Right atrium auricular region (tissue), 2 donors: ENCODE measurements around the gene CD2AP. TPM values are rescaled to one million over a fixed set of nuclear protein-coding genes. Genes with fewer than 3 reads are reported as not detected.

Experiments
- DNase-seq: peaks from one replicate; pipeline ENCODE4 v3.0.0-alpha.2; 2019; ENCODE audit warnings: low spot score
- H3K27ac ChIP-seq, 2 donors: fragments of 200-600 bp; sonication (generic); 1 replicate in 1 of 2; 2 replicates in 1 of 2; pipeline ENCODE4 v1.5.1; 2016 to 2019
- H3K27me3 ChIP-seq, 2 donors: fragments of 200-600 bp; sonication (generic); one replicate each; pipeline versions ENCODE4 v1.5.1 to v1.6.0; 2017 to 2019
- H3K36me3 ChIP-seq: fragments of 200-600 bp; sonication (generic); one replicate; pipeline ENCODE4 v1.5.1; 2016
- H3K4me1 ChIP-seq, 2 donors: fragments of 200-600 bp; sonication (generic); one replicate each; pipeline versions ENCODE4 v1.5.1 to v1.6.0; 2017 to 2019
- H3K4me3 ChIP-seq, 2 donors: fragments of 200-600 bp; sonication (generic); 1 replicate in 1 of 2; 2 replicates in 1 of 2; pipeline ENCODE4 v1.5.1; 2017 to 2019; ENCODE audit warnings: mild to moderate bottlenecking in 1 of 2, moderate library complexity in 1 of 2
- H3K9me3 ChIP-seq, 2 donors: fragments of 200-600 bp; sonication (generic); one replicate each; pipeline ENCODE4 v1.5.1; 2019
- total RNA-seq, 2 donors: library from RNA; depleted of rRNA; stranded (reverse); fragments of >200 nt; gene quantifications; one replicate each; pipeline ENCODE4 v1.1.0, GENCODE V29; 2016
- TF ChIP-seq, protein P1 (sequence below), 2 donors: fragments of 200-600 bp; sonication (generic); IDR thresholded peaks; one replicate each; pipeline ENCODE4 v1.5.1; 2019; ENCODE audit warnings: antibody characterized with exemption in 2 of 2

CD2AP gene
- total RNA-seq, 2 donors from 2014 or later, result 9.8 to 10.8 TPM

DNA sequence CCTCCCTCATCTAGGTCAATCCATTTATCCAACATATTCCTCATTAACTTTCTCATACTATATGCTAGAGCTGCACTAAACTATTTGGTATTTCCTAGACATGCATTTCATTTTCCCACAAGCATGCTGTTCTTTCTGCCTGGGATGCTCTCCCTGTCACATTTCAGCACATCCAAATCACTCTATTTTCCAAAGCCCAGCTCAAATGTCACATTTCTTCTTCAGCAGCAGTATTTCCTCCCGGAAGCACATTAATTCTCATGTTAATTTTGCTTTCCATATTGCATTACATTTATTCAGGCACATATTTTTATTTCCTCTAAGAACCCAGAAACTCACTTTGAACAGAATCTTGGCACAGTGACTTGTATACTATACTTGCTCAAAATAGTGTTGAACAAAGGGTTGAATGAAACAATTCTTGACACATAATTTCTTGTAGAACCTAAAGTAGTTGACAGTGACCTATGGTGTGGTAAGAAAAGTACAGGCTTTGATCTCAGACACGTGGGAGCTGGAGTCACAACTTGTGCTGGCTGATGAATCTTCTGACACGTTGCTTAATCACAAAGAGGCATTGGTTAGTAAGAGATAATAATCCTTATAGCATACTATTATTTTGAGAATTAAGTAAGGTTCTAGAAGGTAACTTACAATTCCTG, 30.8 kb upstream of the CD2AP start:
- Histone ChIP-seq H3K27me3 (no peaks in the 10 kb centered on the region), H3K36me3 (no peaks in the 10 kb centered on the region), H3K27ac (no peak overlapping the region), H3K4me1 (no peaks in the 10 kb centered on the region), H3K9me3 (no peaks in the 10 kb centered on the region), H3K4me3 (no peak overlapping the region)
- DNase-seq, result no peak
- TF ChIP-seq, protein P1, sequence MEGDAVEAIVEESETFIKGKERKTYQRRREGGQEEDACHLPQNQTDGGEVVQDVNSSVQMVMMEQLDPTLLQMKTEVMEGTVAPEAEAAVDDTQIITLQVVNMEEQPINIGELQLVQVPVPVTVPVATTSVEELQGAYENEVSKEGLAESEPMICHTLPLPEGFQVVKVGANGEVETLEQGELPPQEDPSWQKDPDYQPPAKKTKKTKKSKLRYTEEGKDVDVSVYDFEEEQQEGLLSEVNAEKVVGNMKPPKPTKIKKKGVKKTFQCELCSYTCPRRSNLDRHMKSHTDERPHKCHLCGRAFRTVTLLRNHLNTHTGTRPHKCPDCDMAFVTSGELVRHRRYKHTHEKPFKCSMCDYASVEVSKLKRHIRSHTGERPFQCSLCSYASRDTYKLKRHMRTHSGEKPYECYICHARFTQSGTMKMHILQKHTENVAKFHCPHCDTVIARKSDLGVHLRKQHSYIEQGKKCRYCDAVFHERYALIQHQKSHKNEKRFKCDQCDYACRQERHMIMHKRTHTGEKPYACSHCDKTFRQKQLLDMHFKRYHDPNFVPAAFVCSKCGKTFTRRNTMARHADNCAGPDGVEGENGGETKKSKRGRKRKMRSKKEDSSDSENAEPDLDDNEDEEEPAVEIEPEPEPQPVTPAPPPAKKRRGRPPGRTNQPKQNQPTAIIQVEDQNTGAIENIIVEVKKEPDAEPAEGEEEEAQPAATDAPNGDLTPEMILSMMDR (IDR thresholded peaks at IDR 0.05), result no peak

DNA sequence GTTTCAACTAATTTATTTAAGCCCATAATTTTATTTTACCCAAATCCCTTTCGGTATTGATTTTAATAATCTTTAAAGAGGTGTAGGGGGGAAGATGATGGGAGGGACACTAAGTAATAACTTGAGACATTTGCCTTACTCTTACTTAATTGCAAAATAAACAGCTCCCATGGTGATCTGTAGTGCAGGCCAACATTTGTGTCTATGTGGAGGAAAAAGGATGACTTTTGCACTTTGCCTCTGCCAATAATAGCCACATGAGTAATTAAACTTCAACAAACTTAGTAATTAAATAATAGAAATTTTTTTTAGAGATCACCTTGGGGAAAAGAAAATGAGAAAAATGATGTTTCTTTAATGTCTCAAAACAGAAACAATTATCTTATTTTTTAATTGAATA, 29.9 kb upstream of the CD2AP start:
- TF ChIP-seq, protein P1 (IDR thresholded peaks at IDR 0.05), result no peak
- H3K27me3 ChIP-seq, result no peaks in the 10 kb centered on the region
- no peaks in the 10 kb centered on the region for H3K9me3 ChIP-seq
- no peak overlapping the region for H3K4me3 ChIP-seq
- H3K4me1 ChIP-seq, result no peaks in the 10 kb centered on the region
- H3K36me3 ChIP-seq, result no peaks in the 10 kb centered on the region
- no peak for DNase-seq
- no peak overlapping the region for H3K27ac ChIP-seq

DNA sequence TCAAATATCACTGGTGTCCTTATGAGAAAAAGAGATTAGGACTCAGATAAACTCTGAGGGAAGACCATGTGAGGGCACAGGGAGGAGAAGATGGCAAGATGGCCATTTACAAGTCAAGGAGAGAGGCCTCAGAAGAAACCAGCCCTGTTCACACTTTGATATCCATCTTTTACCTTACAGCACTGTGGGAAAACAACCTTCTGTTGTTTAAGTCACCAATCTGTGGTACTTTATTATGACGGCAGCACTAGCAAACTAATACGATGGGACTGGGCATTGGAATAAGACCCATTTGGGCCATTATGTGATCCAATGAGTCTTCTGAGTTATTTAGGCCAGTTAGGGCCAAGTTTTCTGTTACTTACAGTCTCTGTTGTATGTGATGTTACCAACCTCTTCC, 26.4 kb upstream of the CD2AP start:
- TF ChIP-seq, protein P1 (IDR thresholded peaks at IDR 0.05), result no peak
- DNase-seq, result no peak
- no peaks in the 10 kb centered on the region for H3K9me3 ChIP-seq

DNA sequence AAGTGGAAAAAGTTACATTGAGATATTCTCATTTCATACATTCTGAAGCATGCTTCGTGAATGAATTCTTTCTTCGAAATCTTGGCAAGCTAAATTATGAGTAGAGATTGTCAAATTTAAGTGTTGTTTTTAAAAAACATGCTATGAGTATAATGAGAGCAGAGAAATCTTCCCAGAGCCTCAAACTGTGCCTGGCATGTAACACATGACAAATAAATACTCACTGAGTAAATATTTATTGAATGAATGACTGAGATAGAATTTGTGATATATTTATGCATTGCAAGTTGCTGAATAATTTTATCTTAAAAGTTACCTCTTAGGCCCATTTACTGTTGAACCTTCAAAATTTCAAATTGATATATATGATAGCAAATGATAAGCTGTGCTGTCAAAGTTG, 24.7 kb upstream of the CD2AP start:
- Histone ChIP-seq H3K4me1 (no peaks in the 10 kb centered on the region), H3K36me3 (no peaks in the 10 kb centered on the region), H3K27ac (no peak overlapping the region), H3K27me3 (no peaks in the 10 kb centered on the region), H3K4me3 (no peak overlapping the region), H3K9me3 (no peaks in the 10 kb centered on the region)
- DNase-seq, result no peak
- TF ChIP-seq, protein P1 (IDR thresholded peaks at IDR 0.05), result no peak

More for the DNA sequence above, 26.4 kb upstream of the CD2AP start:
- Histone ChIP-seq H3K4me3 (no peak overlapping the region), H3K4me1 (no peaks in the 10 kb centered on the region), H3K27ac (no peak overlapping the region), H3K27me3 (no peaks in the 10 kb centered on the region), H3K36me3 (no peaks in the 10 kb centered on the region)

DNA sequence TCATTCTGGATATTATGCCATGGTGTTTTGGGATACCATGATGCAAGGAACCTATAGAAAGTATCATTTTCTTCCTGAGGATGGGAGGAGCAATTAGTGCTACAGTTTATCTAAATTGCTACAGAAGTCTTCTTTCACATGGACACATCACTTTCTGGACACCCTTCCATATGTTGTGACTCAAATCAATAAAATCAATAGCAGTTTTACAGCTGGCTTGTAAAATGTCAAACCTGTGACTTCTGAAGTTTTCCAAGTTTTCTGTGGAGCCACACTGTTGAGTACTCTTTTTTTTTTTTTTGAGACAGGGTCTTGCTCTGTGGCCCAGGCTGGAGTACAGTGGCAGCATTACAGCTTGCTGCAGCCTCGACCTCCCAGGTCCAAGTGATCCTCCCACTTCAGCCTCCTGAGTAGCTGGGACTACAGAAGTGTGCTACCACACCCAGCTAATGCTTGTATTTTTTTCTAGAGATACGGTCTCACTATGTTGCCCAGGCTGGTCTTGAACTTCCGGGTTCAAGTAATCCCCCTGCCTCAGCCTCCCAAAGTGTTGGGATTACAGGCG, 24.1 kb upstream of the CD2AP start:
- no peaks in the 10 kb centered on the region for H3K27me3 ChIP-seq
- TF ChIP-seq, protein P1 (IDR thresholded peaks at IDR 0.05), result no peak
- no peaks in the 10 kb centered on the region for H3K4me1 ChIP-seq
- no peak overlapping the region for H3K4me3 ChIP-seq
- no peaks in the 10 kb centered on the region for H3K36me3 ChIP-seq
- DNase-seq, result no peak
- no peak overlapping the region for H3K27ac ChIP-seq
- H3K9me3 ChIP-seq, result no peaks in the 10 kb centered on the region
